ENCODE measurements around the gene SRSF11.
"Not testable (repeated sequence)": the region's sequence is repeated elsewhere in the genome, so short reads cannot be mapped to it uniquely, and the experiment has no call there.

The SRSF11 gene

GRCh38 chr1:70221238-70222121 lies at the start of gene SRSF11:
TSS of gene SRSF11 (plus strand) at chr1:70221380. CDS start at chr1:70221637, 257 bp downstream.
- peak; percentile 93 for DNase-seq

- DNase-seq, result no peak
Measured at GRCh38 chr1:70171512-70171911, 49.7 kb upstream of the SRSF11 start.

GRCh38 chr1:70185181-70185580 lies 36.0 kb upstream of the SRSF11 start:
- DNase-seq, result not testable (repeated sequence)

GRCh38 chr1:70188522-70188921 lies 32.7 kb upstream of the SRSF11 start:
- DNase-seq, result no peak

- no peak for DNase-seq
Measured at GRCh38 chr1:70190180-70190579, 31.0 kb upstream of the SRSF11 start.

GRCh38 chr1:70192446-70192845 lies 28.7 kb upstream of the SRSF11 start:
- not testable (repeated sequence) for DNase-seq

- DNase-seq, result no peak
Measured at GRCh38 chr1:70194601-70195000, 26.6 kb upstream of the SRSF11 start.

- DNase-seq, result no peak
Measured at GRCh38 chr1:70195342-70195741, 25.8 kb upstream of the SRSF11 start.

- no peak for DNase-seq
Measured at GRCh38 chr1:70196333-70196732, 24.8 kb upstream of the SRSF11 start.

- no peak for DNase-seq
Measured at GRCh38 chr1:70200065-70200464, 21.1 kb upstream of the SRSF11 start.

GRCh38 chr1:70202173-70202758 lies 18.9 kb upstream of the SRSF11 start:
- no peak for DNase-seq

- DNase-seq, result no peak
Measured at GRCh38 chr1:70204139-70204538, 17.0 kb upstream of the SRSF11 start.

- DNase-seq, result no peak
Measured at GRCh38 chr1:70204600-70204999, 16.6 kb upstream of the SRSF11 start.

- DNase-seq, result no peak
Measured at GRCh38 chr1:70205071-70205433, 16.1 kb upstream of the SRSF11 start.

- DNase-seq, result peak; percentile 88
Measured at GRCh38 chr1:70205434-70206118, 15.6 kb upstream of the SRSF11 start, which contains the start of gene LRRC40. TSS of gene LRRC40 (minus strand) at chr1:70205579. CDS start at chr1:70205540, 39 bp downstream.

- not testable (repeated sequence) for DNase-seq
Measured at GRCh38 chr1:70206833-70207232, 14.3 kb upstream of the SRSF11 start.

- DNase-seq, result no peak
Measured at GRCh38 chr1:70207492-70207891, 13.7 kb upstream of the SRSF11 start.

GRCh38 chr1:70208292-70208691 lies 12.9 kb upstream of the SRSF11 start:
- no peak for DNase-seq

GRCh38 chr1:70210820-70211219 lies 10.4 kb upstream of the SRSF11 start:
- no peak for DNase-seq

GRCh38 chr1:70211541-70211940 lies 9.6 kb upstream of the SRSF11 start:
- no peak for DNase-seq

GRCh38 chr1:70220015-70220414 lies 1.2 kb upstream of the SRSF11 start:
- DNase-seq, result peak; percentile 6

- peak; percentile 1 for DNase-seq
Measured at GRCh38 chr1:70220517-70221237, 503 bp upstream of the SRSF11 start.

- no peak for DNase-seq
Measured at GRCh38 chr1:70222716-70223235, 1.6 kb downstream of the SRSF11 start.
